ENCODE measurements around the gene DIMT1.

DIMT1 gene

GRCh38 chr5:62403411-62404250 lies at the start of gene DIMT1:
TSS of gene DIMT1 (minus strand) at chr5:62403905. CDS start at chr5:62403772, 133 bp downstream.
- peak; percentile 95 for DNase-seq

GRCh38 chr5:62450259-62450658 lies 46.6 kb upstream of the DIMT1 start:
- no peak for DNase-seq

GRCh38 chr5:62448528-62448927 lies 44.8 kb upstream of the DIMT1 start:
- DNase-seq, result no peak

- no peak for DNase-seq
Measured at GRCh38 chr5:62432621-62433064, 28.9 kb upstream of the DIMT1 start.

DNA sequence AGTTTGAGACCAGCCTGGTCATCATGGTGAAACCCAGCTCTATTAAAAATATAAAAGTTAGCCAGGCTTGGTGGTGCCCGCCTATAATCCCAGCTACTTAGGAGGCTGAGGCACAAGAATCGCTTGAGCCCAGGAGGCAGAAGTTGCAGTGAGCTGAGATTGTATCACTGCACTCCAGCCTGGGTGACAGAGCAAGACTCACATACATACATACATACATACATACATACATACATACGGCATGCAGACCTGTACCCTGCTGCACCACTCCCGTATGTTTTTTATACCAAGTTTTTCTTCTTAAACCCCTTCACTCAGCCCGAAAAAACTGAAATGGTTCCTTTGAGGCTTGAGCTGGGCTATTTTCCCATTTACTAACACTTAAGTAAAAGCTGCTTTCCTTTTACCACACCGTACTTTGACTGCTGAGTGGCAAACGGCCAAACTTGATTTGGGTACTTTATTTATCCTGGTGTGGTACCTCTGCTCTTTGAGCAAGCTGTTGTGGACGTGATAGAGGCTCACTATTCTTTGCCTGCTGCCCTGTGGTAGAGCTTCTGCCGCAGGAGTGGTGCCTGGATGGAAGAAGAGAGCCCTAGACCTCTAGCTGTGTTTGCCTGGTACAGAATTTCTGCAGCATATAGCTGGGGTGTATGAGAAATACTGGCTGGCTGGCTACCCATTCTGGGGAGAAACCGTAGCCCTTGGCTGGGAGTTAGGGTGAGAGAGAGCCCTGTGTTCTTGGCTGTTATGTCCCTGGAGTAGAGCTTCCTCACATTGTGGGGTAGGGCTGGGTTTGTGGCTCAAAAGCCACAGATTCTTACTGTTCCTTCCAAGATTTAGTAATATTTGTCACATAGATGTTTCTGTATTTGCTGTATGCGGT lies 28.3 kb upstream of the DIMT1 start:
- DNase-seq, result no peak

DNA sequence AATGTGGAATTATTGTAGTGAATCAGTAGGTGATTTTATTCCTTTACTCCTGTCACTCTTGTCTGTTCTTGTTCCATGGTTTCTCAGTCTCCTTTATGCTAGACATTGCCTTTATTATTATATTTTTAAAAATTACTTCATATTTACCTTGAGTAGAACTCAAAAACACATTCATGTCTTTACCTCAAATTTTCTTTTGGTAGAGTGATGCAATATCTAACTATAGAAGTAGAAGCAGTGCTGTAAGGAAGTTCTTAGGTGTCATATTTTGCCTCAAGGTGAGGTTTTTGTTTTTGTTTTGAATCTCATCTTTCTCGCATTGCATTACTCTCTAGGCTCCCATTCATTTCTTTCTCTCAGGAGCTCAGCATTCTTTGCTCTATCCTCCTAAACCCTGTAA lies 21.1 kb upstream of the DIMT1 start:
- no peak for DNase-seq

DNA sequence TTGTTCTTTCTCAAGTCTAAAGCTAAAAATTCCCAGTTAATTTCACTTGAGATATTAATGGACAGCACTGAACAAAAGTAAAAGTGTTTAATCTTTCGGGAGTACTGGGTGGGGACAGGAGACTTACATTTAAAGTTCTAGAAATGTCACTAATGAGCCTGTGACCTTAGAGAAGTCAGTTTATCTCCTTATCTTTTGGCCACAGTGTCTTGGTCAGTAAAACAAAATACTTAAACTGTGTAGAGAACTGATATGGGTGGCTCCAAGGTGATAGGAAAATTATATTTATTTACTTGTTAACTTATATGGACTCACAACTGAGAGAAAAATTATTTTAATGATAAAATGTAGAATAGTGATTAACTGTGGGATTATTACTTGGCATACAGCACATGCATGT lies 17.7 kb upstream of the DIMT1 start:
- DNase-seq, result no peak

- no peak for DNase-seq
Measured at GRCh38 chr5:62419609-62420008, 15.9 kb upstream of the DIMT1 start.

- no peak for DNase-seq
Measured at GRCh38 chr5:62418462-62419076, 14.9 kb upstream of the DIMT1 start.

DNA sequence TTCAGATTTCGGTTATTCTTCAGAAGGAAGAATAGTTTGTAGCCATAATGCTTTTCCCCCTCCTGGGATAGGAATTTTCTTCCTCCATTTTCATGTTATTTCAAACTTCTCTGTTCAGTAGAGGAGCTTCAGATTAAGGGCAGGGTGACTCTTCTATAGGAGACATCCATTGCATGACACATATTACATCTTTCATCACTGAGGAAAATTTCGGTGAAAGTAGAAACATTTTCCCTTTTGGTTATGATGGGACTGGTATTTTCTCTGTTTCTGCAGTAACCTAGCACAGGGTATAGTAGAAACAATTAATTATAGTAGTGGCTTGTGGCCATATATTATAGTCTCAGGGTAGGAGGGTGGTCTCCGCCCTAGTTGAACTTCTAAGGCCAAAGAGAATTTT lies 10.0 kb upstream of the DIMT1 start:
- DNase-seq, result no peak

DNA sequence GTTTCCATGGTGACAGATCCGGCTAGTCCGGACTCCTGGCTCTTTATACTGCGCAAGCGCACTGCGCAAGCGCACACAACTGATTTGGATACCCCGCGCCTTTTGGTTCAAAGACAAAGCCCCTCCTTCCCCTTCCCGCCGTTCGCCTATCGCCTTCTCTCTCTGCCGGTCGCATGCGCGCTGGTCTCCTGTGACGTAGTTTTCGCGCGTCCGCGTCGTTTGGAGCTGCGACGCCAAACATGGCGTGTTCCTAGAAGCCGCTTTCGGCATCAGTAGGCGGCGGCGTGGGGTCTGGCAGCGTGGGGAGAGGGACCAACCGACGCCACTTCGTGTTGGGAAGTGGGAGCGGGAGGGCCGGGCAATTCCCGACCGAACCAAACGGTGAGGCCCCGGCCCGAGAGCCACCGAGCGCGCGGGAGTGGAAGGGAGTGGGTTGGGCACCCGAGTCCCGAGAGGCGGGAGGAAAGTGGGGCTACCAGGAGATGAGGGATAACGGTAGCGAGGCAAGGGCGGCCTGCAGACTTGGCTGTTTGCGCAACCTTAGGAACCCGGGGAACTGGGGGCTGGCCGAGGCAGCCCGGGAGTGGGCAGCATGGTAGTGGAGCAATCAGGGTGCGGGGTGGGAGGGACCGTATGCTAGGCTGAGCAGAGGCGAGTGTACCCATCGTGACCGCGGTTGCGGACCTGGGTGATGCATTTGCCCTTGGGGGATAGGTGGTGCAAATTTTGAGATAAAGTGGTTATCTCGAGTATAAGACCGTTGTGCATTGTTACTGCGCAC lies 9.0 kb upstream of the DIMT1 start, which contains the start of gene IPO11:
Gene IPO11 (plus strand): TSS at position 215 of the 781 bp plus-strand sequence. CDS start 24,517 bp downstream, outside the sequence.
- DNase-seq, result peak; percentile 99

DNA sequence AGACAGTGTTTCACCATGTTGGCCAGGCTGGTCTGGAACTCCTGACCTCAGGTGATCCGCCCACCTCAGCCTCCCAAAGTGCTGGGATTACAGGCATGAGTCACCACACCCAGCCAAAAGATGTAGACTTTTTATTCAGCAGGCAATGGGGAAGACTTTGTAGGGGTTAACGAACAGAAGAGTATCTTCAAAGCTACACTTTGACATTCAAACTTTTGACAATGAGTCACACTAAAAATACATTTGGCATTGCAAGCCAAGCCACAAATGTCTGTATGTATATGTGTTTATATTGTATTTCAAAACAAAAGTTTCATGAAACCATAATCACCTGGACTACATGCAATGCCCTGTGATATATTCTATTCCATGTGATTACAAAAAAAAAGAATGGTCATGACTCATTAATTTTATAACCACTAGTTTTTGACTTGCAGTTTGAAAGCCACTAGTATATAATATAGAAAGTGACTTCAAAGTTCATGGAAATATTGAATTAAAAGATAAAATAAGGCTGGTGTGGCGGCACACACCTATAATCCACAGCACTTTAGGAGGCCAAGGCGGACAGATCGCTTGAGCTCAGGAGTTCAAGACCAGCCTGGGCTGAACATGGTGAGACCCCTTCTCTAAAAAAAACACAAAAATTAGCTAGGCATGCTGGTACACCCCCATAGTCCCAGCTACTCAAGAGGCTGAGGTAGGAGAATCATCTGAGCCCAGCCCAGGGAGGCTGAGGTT lies 8.3 kb downstream of the DIMT1 start:
- DNase-seq, result no peak

GRCh38 chr5:62386824-62387223 lies 16.9 kb downstream of the DIMT1 start:
- no peak for DNase-seq

DNA sequence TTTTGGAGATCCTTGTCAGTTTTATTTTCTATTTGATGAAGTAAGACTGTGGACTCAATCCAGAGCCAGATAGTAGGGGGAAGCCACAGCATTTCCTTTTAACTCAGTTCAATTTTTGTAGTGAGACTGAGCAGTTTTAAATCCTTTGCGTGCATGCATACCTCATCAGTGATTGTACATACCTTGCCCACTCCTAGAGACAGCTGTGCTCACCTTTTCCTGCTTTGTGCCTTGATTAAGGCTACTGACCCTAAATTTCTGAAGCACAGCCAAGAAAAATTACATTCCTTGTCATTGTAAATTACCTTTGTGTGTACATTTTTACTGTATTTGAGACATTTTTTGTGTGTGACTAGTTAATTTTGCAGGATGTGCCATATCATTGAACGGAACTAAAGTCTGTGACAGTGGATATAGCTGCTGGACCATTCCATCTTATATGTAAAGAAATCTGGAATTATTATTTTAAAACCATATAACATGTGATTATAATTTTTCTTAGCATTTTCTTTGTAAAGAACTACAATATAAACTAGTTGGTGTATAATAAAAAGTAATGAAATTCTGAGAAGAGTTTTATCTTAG lies 17.8 kb downstream of the DIMT1 start:
- DNase-seq, result no peak

DNA sequence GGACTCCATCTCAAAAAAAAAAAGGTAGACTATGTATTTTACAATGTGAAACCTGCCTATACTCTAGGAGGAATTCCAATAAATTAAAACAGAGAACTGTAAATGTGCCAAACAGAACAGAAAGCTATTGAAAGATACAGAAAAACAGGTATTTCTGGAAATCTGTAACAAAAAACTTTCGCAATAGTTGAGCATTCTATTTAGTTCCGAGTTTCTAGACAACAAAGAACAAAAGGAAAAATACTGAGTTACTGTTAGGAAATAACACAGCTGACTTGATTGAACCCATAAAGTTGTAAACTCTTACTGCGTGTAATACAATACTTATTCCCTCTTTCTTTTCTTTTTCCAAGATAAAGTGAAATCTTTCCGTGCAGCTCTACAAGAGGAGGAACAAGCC lies 18.6 kb downstream of the DIMT1 start:
- no peak for DNase-seq

DNA sequence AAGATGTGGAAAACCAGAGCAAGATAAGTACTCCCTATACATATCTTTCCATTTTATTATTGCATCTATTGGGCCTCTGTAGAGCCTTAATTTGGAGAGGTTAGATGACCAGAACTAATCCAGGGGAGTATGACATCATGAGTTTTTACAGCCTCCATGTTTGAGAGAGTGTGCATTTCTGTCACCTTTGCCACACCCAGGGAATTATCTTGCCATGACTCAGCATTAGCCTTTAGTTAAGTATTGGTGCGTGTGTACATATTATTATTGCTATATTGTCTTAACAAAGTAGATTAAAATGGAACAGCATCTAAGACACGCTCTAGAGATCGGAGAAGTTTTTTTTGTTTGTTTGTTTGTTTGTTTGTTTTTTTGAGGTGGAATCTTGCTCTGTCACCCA lies 27.6 kb downstream of the DIMT1 start:
- DNase-seq, result no peak

- no peak for DNase-seq
Measured at GRCh38 chr5:62375627-62376026, 28.1 kb downstream of the DIMT1 start.

DNA sequence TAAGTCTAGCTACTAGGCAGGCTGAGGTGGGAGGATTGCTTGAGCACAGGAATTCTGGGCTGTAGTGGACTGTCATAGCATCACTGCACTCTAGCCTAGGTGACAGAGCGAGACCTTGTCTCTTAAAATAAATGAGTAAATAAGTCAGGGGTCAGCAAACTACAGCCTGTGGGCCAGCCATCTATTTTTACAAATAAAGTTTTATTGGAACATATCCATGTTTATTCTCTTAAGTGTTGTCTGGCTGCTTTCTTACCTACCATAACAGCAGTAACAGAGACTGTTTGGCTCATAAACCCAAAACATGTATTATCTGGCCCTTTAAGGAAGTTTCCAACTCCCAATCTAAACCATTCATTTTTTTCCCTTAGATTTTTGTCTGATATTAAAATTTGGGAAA lies 29.6 kb downstream of the DIMT1 start:
- DNase-seq, result no peak

- DNase-seq, result no peak
Measured at GRCh38 chr5:62373382-62373781, 30.3 kb downstream of the DIMT1 start.

DNA sequence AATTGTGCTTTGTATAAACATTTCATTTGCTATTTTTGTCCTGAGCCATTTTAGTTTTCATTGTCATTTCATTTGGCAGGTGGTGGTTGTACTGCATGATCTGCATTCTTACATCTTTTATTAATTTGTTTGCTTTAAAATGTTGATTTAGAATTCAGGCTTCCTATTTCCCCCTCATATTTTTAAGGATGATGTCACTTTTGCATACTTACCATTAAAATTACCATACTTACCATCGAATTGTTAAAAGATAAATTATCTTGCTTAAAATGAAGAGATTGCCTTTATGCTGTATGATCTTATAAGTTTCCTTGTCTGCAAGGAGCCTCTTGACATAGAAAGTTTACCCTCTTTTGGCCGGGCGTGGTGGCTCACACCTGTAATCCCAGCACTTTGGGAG lies 31.1 kb downstream of the DIMT1 start:
- no peak for DNase-seq

DNA sequence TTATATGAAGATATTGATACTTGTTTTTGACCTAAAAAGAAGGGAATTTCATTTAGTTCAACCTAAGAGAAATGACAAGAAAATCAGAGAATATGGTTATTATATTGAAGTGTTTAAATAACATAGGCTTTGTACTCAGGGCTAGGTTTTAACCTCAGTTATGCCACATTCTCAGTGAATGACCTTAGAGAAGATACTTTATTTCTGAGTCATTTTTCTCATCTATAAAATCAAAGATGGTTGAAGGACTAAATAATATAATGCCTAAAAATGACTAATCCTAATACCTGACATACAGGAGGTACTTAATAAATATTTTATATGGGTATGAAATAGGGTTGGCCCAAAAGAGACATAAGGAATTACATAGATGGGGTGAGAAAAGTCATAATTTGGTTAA lies 32.3 kb downstream of the DIMT1 start:
- no peak for DNase-seq
